Upper lobe of right lung (tissue), 1 donor: ENCODE data around the gene ELF3. TPM values are rescaled to one million over a fixed set of nuclear protein-coding genes. Genes with fewer than 3 reads are reported as not detected.

Experiments
- ATAC-seq: fragments of 200-7000 bp; cut with Tn5 transposase; one replicate; pipeline ENCODE4 v1.9.1; 2020; ENCODE audit warnings: mild to moderate bottlenecking, moderate library complexity
- DNase-seq: peaks from one replicate; pipeline ENCODE4 v3.0.0-alpha.2; 2020
- H3K27ac ChIP-seq: fragments of 200-600 bp; one replicate; pipeline ENCODE4 v1.8.0; 2022
- H3K27me3 ChIP-seq: fragments of 200-600 bp; one replicate; pipeline ENCODE4 v1.8.0; 2022; ENCODE audit warnings: mild to moderate bottlenecking
- H3K36me3 ChIP-seq: fragments of 200-600 bp; one replicate; pipeline ENCODE4 v1.8.0; 2022
- H3K4me1 ChIP-seq: fragments of 200-600 bp; one replicate; pipeline ENCODE4 v1.8.0; 2022
- H3K4me3 ChIP-seq: fragments of 200-600 bp; one replicate; pipeline ENCODE4 v1.8.0; 2022; ENCODE audit warnings: mild to moderate bottlenecking
- H3K9me3 ChIP-seq: fragments of 200-600 bp; one replicate; pipeline ENCODE4 v1.8.0; 2022
- CTCF ChIP-seq: fragments of 200-600 bp; IDR thresholded peaks from one replicate; pipeline ENCODE4 v1.8.0; 2022; ENCODE audit warnings: antibody characterized with exemption
- intact Hi-C: fragments of 100-400 bp; cut with DNase I; formaldehyde crosslinking; loops from one replicate; pipeline ENCODE4 v1.11.0; 2022
- total RNA-seq: library from RNA; stranded (reverse); fragmentation: NEBNext Ultra II Directional; extraction: Animal tissue kit (Norgen Biotek cat#: 25700); gene quantifications from one replicate; pipeline ENCODE4 v1.2.1, GENCODE V29; 2021
- donor health status: DM: no; HTN: yes; CAD: no; lungs with severe emphysema.

ELF3 gene
- total RNA-seq, 1 donor from 2014 or later: 62.9 TPM

- Histone ChIP-seq H3K36me3 (peaks cover 91% of the 10 kb centered on the region), H3K27ac (no peak overlapping the region), H3K4me3 (no peak overlapping the region), H3K27me3 (no peaks in the 10 kb centered on the region), H3K4me1 (no peaks in the 10 kb centered on the region), H3K9me3 (no peaks in the 10 kb centered on the region)
- no peak for ATAC-seq
- no peak for DNase-seq
- TF ChIP-seq CTCF: no peak
- intact Hi-C loops: loop anchor here (10.0 kb wide), 1 partner anchor 282 kb away; no protein-coding TSS in a partner anchor
Measured at GRCh38 chr1:202002507-202002906, 7.9 kb upstream of the ELF3 start.

GRCh38 chr1:202004711-202005110 is 5.7 kb upstream of the ELF3 start:
- Histone ChIP-seq H3K36me3 (peaks cover 76% of the 10 kb centered on the region), H3K4me1 (no peaks in the 10 kb centered on the region)
- no peak for TF ChIP-seq CTCF

GRCh38 chr1:202005958-202006357 is 4.4 kb upstream of the ELF3 start:
- TF ChIP-seq CTCF: peak; percentile 16
- H3K9me3 ChIP-seq: no peaks in the 10 kb centered on the region
- no peak for ATAC-seq
- H3K36me3 ChIP-seq: peaks cover 63% of the 10 kb centered on the region
- no peak for DNase-seq
- no peak overlapping the region for H3K27ac ChIP-seq
- intact Hi-C loops: loop anchor here (10.0 kb wide), 1 partner anchor 279 kb away; no protein-coding TSS in a partner anchor
- H3K27me3 ChIP-seq: no peaks in the 10 kb centered on the region
- H3K4me1 ChIP-seq: no peaks in the 10 kb centered on the region
- no peak overlapping the region for H3K4me3 ChIP-seq

More at GRCh38 chr1:202004711-202005110, 5.7 kb upstream of the ELF3 start:
- ATAC-seq (no peak), DNase-seq (no peak)
- H3K27ac ChIP-seq: no peak overlapping the region
- H3K4me3 ChIP-seq: no peak overlapping the region
- no peaks in the 10 kb centered on the region for H3K9me3 ChIP-seq
- H3K27me3 ChIP-seq: no peaks in the 10 kb centered on the region
- intact Hi-C loops: loop anchor here (10.0 kb wide), 1 partner anchor 280 kb away; no protein-coding TSS in a partner anchor

DNA sequence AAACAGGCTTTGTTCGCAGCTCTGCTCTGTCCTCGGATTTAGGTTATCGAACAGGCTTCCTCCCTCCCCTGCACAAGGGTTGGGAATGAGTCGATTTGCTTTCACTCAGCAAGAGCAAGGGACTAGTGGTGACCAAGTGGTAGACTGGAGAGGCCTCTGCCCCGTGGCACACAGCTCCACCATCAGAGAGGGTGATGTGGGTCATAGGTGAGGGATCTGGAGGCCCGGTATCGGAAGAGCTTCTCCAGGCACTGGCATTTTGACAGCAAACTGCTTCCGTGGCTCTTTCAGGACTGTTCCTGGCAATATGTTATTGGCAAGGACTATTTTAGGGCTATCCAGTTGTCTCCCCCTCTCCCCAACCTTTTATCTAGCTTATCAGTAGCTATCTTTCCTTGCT is 3.1 kb upstream of the ELF3 start:
- H3K27me3 ChIP-seq: no peaks in the 10 kb centered on the region
- DNase-seq: no peak
- no peak for TF ChIP-seq CTCF
- peak; percentile 5 for ATAC-seq
- intact Hi-C loops: loop anchor here (10.0 kb wide), 1 partner anchor 277 kb away; no protein-coding TSS in a partner anchor
- H3K9me3 ChIP-seq: no peaks in the 10 kb centered on the region
- H3K4me1 ChIP-seq: no peaks in the 10 kb centered on the region
- H3K27ac ChIP-seq: peak overlapping the region; percentile 80
- peaks cover 50% of the 10 kb centered on the region for H3K36me3 ChIP-seq
- peak overlapping the region; percentile 33 for H3K4me3 ChIP-seq

DNA sequence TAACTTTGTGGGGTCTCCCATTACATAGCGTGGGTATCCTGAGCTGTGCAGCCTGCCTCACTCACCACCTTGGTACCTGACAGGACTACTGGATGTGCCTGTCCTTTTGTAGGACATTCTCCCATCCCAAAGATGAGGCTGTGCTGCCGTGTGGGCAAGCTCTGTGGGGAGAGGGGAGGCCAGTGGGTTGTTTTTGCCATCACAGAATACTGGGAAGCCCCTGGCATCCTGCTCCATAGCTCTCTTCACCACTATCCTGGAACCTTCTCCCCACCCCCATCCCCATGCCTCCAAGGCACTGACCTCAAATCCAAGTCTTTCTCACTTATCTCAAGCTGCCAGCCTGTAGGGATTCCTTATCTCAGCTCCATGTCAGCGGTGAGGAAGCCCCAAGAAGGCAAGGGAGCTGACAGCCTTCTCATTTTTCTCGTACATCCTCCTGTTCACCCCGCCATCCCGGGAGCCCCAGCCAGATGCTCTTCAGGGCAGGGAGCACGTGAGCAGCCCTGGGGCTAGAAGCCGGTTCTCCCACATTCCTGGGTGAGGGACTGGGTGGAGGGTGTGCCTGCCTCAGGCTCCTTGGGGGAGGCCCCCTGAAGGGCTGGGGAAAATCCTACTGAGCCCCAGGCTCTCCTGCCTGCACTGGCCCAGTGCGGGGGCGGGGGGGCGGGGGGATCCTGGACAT is 2.4 kb upstream of the ELF3 start:
- intact Hi-C loops: loop anchor here (10.0 kb wide), 1 partner anchor 277 kb away; no protein-coding TSS in a partner anchor
- no peaks in the 10 kb centered on the region for H3K4me1 ChIP-seq
- peak; percentile 72 for ATAC-seq

More for the DNA sequence above, 2.4 kb upstream of the ELF3 start:
- no peak for TF ChIP-seq CTCF
- H3K27me3 ChIP-seq: no peaks in the 10 kb centered on the region
- no peaks in the 10 kb centered on the region for H3K9me3 ChIP-seq
- H3K4me3 ChIP-seq: peak overlapping the region; percentile 33
- peaks cover 43% of the 10 kb centered on the region for H3K36me3 ChIP-seq
- DNase-seq: peak; percentile 90
- peak overlapping the region; percentile 80 for H3K27ac ChIP-seq
